Subcutaneous abdominal adipose tissue (tissue), 5 donors: Measurements from ENCODE around the gene GPR3.
"Not testable (repeated sequence)": the region's sequence is repeated elsewhere in the genome, so short reads cannot be mapped to it uniquely, and the experiment has no call there.

Source experiments
- H3K27ac ChIP-seq: one replicate; pipeline ENCODE4 v1.7.0; 2013; ENCODE audit warnings: low read depth, mild to moderate bottlenecking, inconsistent platforms, low read length, moderate library complexity
- H3K27me3 ChIP-seq, 5 donors: one replicate each; pipeline ENCODE4 v1.7.0; 2013; ENCODE audit warnings: low read length in 5 of 5, inconsistent platforms in 1 of 5; ENCODE audit not compliant: control insufficient read depth in 5 of 5, insufficient read depth in 4 of 5
- H3K36me3 ChIP-seq, 5 donors: one replicate each; pipeline ENCODE4 v1.7.0; 2013; ENCODE audit warnings: low read length in 5 of 5; ENCODE audit not compliant: control insufficient read depth in 5 of 5, insufficient read depth in 5 of 5
- H3K4me1 ChIP-seq, 5 donors: one replicate each; pipeline ENCODE4 v1.7.0; 2013; ENCODE audit warnings: low read length in 5 of 5, mild to moderate bottlenecking in 3 of 5, moderate library complexity in 1 of 5; ENCODE audit not compliant: control insufficient read depth in 5 of 5, insufficient read depth in 5 of 5
- H3K4me3 ChIP-seq, 5 donors: one replicate each; pipeline ENCODE4 v1.7.0; 2013; ENCODE audit warnings: low read length in 5 of 5, low read depth in 1 of 5
- H3K9ac ChIP-seq, 5 donors: one replicate each; pipeline ENCODE4 v1.7.0; 2013; ENCODE audit warnings: low read length in 5 of 5, mild to moderate bottlenecking in 4 of 5, moderate library complexity in 3 of 5
- H3K9me3 ChIP-seq, 5 donors: one replicate each; pipeline ENCODE4 v1.7.0; 2013; ENCODE audit warnings: low read length in 5 of 5; ENCODE audit not compliant: control insufficient read depth in 5 of 5
- donor health status: healthy.
- donor health status: healthy.
- donor health status: healthy.
- donor health status: healthy.
- donor health status: healthy.

GPR3 gene

DNA sequence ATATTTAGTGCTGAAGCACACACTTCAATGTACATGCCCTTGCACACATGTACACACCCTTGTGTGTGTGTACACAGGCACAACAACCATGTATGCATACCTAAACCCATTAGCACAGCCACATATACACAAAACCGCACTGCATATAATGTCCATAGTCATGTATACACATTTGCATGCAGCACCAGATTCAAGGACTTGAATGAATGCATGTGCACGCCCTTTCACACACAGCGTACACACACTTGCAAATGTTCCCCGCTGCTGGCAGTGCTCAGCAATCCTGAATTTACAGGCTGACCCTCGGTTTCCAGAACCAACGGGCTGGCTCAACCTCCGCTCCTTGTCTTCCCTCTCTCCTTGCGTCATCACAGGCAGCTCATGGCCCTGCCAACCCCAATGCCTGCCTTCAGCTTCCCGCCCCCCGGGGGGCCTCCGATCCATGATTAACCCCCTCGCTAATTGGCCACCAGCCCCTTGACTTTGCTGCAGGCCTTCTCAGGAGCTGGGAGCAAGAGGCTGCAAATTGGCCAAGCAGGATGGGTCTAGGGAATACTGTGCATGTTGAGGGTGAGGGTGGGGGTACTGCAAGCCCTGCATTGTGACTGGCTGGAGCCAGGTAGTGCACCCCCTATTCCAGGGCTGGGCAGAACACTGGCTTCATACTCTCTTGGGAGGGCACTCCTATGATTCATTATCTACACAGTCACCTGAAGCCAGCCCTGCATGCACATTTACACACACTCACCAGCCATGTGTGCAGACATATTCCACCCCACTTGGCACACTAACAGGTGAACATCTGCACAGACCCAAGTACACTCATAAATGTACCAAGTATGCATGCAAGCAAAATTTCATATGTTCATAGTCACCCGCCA lies 7.9 kb downstream of the GPR3 start:
- H3K9ac ChIP-seq, result no peak overlapping the region
- no peaks in the 10 kb centered on the region for H3K27me3 ChIP-seq
- H3K36me3 ChIP-seq, result no peaks in the 10 kb centered on the region
- no peaks in the 10 kb centered on the region for H3K9me3 ChIP-seq
- no peak overlapping the region for H3K27ac ChIP-seq
- H3K4me3 ChIP-seq, result no peak overlapping the region
- H3K4me1 ChIP-seq, result peaks cover 20 to 77% (median 71%) of the 10 kb centered on the region in 5 donors

DNA sequence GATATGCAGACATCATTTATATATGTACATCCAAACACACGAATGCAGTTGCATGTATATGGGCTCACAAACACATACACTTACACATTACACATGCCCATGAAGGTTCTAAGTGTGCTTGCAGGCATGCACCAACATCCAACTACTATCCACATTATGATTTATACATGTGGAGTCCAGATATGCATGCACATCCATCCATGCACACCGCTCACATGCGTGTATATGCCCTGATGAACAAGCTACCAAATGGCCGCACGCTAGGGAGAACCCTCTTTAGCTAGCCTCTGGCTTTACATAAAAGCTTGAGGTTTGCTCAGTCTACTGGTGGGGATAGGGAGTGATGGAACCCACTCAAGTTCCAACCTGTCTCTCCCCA lies 8.5 kb downstream of the GPR3 start:
- H3K9ac ChIP-seq, result no peak overlapping the region
- H3K27me3 ChIP-seq, result no peaks in the 10 kb centered on the region
- H3K9me3 ChIP-seq, result no peaks in the 10 kb centered on the region
- H3K36me3 ChIP-seq, result peaks cover 0 to under 1% (median 0%) of the 10 kb centered on the region in 5 donors
- H3K4me1 ChIP-seq, result peaks cover 20 to 78% (median 73%) of the 10 kb centered on the region in 5 donors
- H3K4me3 ChIP-seq, result no peak overlapping the region
- no peak overlapping the region for H3K27ac ChIP-seq

DNA sequence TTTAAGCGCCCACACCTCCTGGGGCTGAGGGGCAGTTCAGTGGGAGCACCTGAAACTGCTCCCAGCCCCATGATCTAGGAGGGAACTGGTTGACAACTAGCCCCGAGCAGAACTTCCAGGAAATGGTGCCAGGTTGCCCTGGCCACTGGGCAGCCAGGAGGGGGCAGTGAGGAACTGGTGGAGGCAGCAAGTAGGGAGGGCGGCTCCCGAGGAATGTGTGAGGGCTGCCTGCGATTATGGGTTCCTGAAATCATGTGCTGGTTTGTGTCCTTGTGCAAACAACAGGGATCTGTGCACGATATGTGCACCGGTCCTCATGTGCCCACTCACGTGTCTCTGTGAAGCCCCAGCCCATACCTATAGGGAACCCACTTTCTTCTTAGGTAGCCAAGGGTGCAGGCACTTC lies 9.9 kb downstream of the GPR3 start:
- Histone ChIP-seq H3K27me3 (no peaks in the 10 kb centered on the region), H3K27ac (peak overlapping the region; percentile 88), H3K36me3 (peaks cover 0 to 13% (median 9%) of the 10 kb centered on the region in 5 donors), H3K4me3 (no peak overlapping the region), H3K9me3 (no peaks in the 10 kb centered on the region), H3K4me1 (peaks cover 24 to 80% (median 79%) of the 10 kb centered on the region in 5 donors), H3K9ac (peak overlapping the region in 1 of 5 donors; percentile 31)

DNA sequence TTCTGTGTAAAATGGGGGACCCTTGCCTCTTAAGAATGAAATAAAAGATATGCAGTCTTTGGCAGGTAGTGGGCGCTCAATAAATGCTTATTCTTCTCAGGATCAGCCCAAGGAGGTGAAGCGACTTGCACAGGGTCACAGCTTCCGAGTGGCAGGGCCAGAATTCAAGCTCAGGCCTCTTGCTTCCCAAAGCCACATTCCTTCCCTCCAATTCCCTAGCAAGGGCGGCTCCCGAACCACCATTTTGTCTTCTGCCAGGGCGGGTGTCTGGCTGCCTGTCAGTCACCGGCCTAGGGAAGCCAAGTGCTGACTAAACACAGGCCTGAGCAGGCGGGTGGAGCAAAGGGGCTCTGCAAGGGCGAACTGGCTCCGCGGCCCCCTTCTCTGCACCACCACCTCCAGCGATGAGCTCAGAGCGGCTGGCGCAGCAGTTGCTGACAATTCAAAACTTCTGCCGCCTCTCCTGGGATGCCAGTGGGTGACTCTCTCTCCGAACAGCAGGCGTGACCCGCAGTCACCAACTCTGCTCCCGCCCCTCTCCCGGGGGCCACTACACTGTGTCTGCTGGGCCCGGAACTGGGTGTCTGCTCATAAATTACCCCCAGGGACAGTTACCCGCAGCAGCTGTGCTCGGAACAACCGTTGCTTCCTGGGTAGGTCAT lies 10.8 kb downstream of the GPR3 start:
- H3K9ac ChIP-seq, result peak overlapping the region in 4 of 5 donors; percentile 31 to 66 (median 54)
- peaks cover 0 to 22% (median 17%) of the 10 kb centered on the region in 5 donors for H3K36me3 ChIP-seq
- peak overlapping the region; percentile 88 for H3K27ac ChIP-seq
- H3K27me3 ChIP-seq, result no peaks in the 10 kb centered on the region
- no peaks in the 10 kb centered on the region for H3K9me3 ChIP-seq
- H3K4me1 ChIP-seq, result peaks cover 24 to 80% (median 79%) of the 10 kb centered on the region in 5 donors
- H3K4me3 ChIP-seq, result peak overlapping the region in 4 of 5 donors; percentile 2 to 37 (median 16)

DNA sequence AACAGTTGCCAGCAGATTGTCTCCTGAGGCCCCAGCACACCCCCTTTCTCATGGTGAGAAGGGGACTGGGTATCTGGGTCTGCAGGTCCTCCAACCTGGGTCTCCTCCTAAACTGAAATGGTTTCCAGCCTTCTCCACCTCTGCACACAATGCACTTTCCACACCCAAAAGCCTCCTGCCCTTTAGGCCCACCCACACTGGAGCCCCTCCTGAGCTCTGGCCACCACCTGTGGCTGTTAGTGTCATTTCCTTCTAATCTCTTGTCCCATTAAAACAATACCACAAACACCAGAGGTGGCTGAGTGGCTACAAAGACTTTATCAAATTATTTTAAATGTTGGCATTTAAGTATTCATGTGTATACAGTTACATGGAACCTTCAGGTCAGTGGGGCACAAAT lies 11.5 kb downstream of the GPR3 start:
- H3K9ac ChIP-seq, result peak overlapping the region in 3 of 5 donors; percentile 31 to 60 (median 47)
- no peaks in the 10 kb centered on the region for H3K27me3 ChIP-seq
- H3K4me1 ChIP-seq, result peaks cover 24 to 80% (median 79%) of the 10 kb centered on the region in 5 donors
- peaks cover 0 to 29% (median 24%) of the 10 kb centered on the region in 5 donors for H3K36me3 ChIP-seq
- no peaks in the 10 kb centered on the region for H3K9me3 ChIP-seq
- H3K4me3 ChIP-seq, result peak overlapping the region in 2 of 5 donors; percentile 2 to 27
- peak overlapping the region; percentile 88 for H3K27ac ChIP-seq

DNA sequence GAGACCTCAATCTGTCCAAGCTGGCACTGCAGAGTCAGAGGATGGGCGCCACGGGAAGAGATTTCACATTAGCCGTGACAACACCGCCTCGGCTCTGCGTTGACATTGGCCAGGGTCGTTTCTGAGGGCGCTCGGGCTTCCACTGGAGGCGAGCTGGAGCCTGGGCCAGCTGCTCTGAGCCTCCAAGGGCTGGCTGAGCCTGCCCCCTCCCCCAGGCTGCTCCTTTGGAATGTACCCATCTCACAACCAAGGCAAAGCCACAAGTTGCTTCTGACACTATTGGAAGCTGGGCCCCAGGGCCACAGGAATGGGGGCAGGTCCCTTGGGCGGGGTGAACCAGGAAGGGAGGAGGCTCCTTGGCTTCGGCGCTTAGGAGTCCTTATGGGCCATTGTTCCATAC lies 12.7 kb downstream of the GPR3 start:
- peak overlapping the region; percentile 88 for H3K27ac ChIP-seq

DNA sequence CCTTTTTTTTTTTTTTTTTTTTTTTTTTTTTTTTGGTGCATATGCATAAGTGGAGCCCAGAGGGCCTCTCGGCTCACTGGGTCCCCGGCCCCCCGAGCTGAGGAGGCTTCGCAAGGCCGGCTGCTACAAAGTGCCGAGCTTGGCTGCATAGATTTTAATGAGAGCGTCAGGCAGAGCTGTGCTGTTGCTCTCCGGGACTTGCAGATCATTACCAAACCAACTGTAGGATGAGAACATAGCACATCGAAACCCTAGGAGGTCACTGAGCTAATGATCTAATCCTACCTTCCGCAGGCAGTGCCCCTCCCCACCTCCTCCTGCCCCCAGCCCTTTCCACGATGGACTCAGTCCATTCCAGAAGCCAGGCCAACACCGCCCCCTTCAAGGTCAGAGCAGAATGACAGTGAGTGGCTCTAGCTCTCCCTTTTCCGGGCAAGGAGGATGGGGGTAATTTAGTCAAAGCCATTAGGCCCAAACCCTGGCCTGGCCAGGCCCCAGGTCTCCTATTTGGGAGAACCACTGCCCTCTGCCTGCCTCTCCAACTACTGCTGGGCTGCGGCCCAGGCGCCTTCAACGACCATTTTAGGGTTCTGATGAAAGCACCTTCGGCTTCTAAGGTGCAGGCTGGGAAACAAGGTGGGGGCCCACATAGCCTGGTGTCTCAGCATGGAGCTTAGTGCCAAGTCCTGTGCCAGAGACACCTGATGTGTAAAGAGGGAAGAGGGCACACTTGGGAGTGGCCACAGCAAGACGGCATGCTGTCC lies 13.4 kb downstream of the GPR3 start:
- H3K4me3 ChIP-seq, H3K27me3 ChIP-seq, H3K9me3 ChIP-seq: not testable (repeated sequence)
- Histone ChIP-seq H3K9ac (peak overlapping the region in 2 of 5 donors; percentile 16 to 64), H3K36me3 (peaks cover 4 to 45% (median 39%) of the 10 kb centered on the region in 5 donors), H3K4me1 (peaks cover 22 to 63% (median 62%) of the 10 kb centered on the region in 5 donors), H3K27ac (peak overlapping the region; percentile 88)

More for the DNA sequence above, 12.7 kb downstream of the GPR3 start:
- Histone ChIP-seq H3K4me1 (peaks cover 22 to 70% (median 69%) of the 10 kb centered on the region in 5 donors), H3K36me3 (peaks cover under 1 to 38% (median 32%) of the 10 kb centered on the region in 5 donors), H3K9me3 (no peaks in the 10 kb centered on the region), H3K27me3 (no peaks in the 10 kb centered on the region), H3K4me3 (no peak overlapping the region), H3K9ac (peak overlapping the region in 1 of 5 donors; percentile 68)

DNA sequence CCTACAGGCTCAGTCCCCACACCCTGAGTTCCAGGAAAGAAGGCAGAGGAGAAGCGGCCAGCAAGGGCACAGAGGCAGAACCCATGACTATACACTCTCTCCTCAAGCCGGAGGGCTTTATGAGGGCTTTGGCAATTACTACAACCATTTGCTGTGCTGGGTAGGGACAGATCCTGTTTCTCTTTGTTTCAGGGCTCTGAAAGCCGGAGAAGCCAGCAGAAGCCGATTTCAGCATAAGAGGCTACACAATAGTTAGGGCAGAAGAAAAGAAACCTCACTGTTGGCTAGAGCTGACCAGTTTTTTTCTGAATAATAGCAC lies 13.9 kb downstream of the GPR3 start:
- H3K27me3 ChIP-seq, result no peaks in the 10 kb centered on the region
- peaks cover 22 to 57% (median 56%) of the 10 kb centered on the region in 5 donors for H3K4me1 ChIP-seq
- peaks cover 9 to 51% (median 45%) of the 10 kb centered on the region in 5 donors for H3K36me3 ChIP-seq
- H3K27ac ChIP-seq, result peak overlapping the region; percentile 69
- H3K9me3 ChIP-seq, result no peaks in the 10 kb centered on the region
- H3K4me3 ChIP-seq, result no peak overlapping the region
- peak overlapping the region in 2 of 5 donors; percentile 16 to 64 for H3K9ac ChIP-seq

DNA sequence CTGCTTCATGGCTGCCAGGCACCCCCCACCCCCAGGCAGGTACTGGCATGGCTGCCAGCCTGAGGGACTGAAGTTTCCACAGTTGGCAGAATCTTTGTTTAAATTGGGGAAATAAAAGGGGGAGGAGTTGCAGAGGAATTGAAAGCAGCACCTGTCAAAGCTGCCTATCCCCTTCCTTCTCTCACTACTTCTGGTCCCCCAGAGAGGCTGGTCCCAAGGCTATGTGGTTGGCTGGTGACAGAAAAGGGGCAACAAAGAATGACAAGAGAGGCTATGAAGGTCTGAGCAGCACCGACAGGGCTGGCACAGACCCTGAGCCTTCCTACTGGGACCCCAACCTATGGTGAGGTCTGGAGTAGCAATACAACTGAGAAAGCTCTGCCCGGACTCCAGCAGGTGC lies 14.4 kb downstream of the GPR3 start:
- H3K4me1 ChIP-seq, result peaks cover 22 to 53% (median 52%) of the 10 kb centered on the region in 5 donors
- H3K36me3 ChIP-seq, result peaks cover 10 to 54% (median 48%) of the 10 kb centered on the region in 5 donors

More for the DNA sequence above, 14.4 kb downstream of the GPR3 start:
- H3K27ac ChIP-seq, result peak overlapping the region; percentile 69
- H3K9me3 ChIP-seq, H3K27me3 ChIP-seq, H3K4me3 ChIP-seq: not testable (repeated sequence)
- H3K9ac ChIP-seq, result peak overlapping the region in 1 of 5 donors; percentile 36
